D721Med (cell line): ENCODE results near the gene LSM4.

ENCODE experiments used
- DNase-seq: peaks from one replicate; pipeline ENCODE4 v3.0.0; 2011; ENCODE audit warnings: low spot score; ENCODE audit not compliant: insufficient read length
- FAIRE-seq: peaks from 2 replicates; lab custom pipeline; 2011; peaks lifted over from hg19 to GRCh38; lab: Jason Lieb, UNC
- TF ChIP-seq, protein P1 (sequence below): IDR thresholded peaks from 2 replicates; pipeline ENCODE4 v1.5.1; 2012; ENCODE audit warnings: mild to moderate bottlenecking, control low read depth; ENCODE audit not compliant: insufficient read depth; ENCODE audit errors: missing control alignments

The LSM4 gene

GRCh38 chr19:18306209-18306887 lies 16.5 kb downstream of the LSM4 start:
- no peak for DNase-seq
- no peak for FAIRE-seq
- TF ChIP-seq, protein P1, sequence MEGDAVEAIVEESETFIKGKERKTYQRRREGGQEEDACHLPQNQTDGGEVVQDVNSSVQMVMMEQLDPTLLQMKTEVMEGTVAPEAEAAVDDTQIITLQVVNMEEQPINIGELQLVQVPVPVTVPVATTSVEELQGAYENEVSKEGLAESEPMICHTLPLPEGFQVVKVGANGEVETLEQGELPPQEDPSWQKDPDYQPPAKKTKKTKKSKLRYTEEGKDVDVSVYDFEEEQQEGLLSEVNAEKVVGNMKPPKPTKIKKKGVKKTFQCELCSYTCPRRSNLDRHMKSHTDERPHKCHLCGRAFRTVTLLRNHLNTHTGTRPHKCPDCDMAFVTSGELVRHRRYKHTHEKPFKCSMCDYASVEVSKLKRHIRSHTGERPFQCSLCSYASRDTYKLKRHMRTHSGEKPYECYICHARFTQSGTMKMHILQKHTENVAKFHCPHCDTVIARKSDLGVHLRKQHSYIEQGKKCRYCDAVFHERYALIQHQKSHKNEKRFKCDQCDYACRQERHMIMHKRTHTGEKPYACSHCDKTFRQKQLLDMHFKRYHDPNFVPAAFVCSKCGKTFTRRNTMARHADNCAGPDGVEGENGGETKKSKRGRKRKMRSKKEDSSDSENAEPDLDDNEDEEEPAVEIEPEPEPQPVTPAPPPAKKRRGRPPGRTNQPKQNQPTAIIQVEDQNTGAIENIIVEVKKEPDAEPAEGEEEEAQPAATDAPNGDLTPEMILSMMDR = no peak

DNA sequence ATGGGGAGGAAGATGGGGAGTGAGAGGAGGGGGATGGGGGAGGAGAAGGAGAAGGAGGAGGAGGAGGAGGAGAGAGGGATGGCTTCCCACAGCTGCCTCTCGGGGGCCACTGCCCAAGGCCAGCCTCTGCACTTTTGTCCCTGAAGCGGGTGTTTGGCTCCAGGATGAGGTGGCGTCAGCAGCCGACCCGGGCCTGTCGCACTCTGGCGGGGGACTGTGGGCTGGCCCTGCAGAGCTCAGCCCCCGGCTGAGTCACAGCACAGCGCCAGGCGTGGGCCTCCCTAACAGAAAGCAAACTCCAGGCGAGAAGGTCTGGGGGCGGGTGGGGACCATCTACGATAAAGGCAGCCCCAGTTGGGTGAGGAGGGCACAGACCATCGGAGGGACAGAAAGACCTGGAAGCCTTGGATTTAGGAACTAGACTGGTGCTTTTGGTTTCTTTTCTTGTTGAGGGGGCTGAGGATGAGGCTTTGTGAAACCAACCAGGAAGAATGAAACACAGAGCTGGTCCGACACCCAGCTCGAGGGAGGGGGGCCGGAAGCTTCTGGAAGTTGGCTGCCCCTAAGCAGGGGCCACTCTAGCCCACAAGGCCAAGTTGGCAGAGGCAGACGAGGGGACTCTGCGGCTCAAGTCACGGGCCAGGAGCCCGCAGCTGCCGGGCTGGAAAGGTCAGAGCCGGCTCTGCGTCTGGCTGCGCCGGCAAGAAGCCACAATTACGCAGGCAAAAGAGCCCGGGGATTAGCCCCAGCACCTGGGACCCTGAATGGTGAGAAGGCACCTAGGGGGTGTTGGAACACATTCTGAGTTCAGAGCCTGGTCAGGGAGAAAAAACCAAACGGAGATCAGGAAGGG lies 18.2 kb downstream of the LSM4 start:
- FAIRE-seq = no peak

DNA sequence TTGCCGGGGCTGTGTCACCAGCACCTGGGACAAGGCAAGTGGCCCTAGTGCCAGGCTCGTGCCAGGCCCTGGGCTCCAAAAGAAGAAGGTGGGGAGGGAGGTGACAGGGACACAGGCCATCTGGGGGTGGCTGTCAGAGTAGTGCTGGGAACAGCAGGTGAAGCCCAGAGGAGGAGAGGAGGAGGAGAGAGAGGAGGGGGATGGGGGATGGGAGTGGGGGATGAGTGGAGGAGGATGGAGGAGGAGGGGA lies 18.7 kb downstream of the LSM4 start:
- DNase-seq = no peak
- no peak for FAIRE-seq
- TF ChIP-seq, protein P1 = no peak

More for the DNA sequence above, 18.2 kb downstream of the LSM4 start:
- TF ChIP-seq, protein P1 = no peak
- DNase-seq = peak; percentile 26

GRCh38 chr19:18301718-18302111 lies 21.2 kb downstream of the LSM4 start:
- DNase-seq (no peak), FAIRE-seq (no peak)
- TF ChIP-seq, protein P1 = no peak

GRCh38 chr19:18300930-18301717 lies 21.8 kb downstream of the LSM4 start:
- FAIRE-seq = no peak
- TF ChIP-seq, protein P1 = no peak
- DNase-seq = no peak

DNA sequence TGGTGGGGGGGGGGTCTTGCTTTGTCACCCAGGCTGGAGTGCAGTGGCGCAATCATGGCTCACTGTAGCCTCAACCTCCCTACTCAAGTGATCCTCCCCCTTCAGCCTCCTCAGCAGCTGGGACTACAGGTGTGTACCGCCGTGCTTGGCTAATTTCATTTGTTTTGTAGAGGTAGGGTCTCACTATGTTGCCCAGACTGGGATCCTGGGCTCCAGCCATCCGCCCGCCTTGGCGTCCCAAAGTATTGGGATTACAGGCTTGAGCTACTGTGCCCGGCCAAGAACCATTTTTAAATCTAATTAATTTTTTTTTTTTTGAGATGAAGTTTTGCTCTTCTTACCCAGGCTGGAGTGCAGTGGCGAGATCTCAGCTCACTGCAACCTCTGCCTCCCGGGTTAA lies 23.2 kb downstream of the LSM4 start:
- no peak for DNase-seq
- no peak for FAIRE-seq
- TF ChIP-seq, protein P1 = no peak
